HG02943 (cell line): ENCODE measurements around the gene PAM16.
"Not testable (repeated sequence)": the region's sequence is repeated elsewhere in the genome, so short reads cannot be mapped to it uniquely, and the experiment has no call there.

Experiments
- ATAC-seq: cut with Tn5 transposase; IDR thresholded peaks from one replicate; pipeline ENCODE4 v1.9.1; 2021; ENCODE audit warnings: mild to moderate bottlenecking, low read depth, moderate library complexity; ENCODE audit not compliant: unreplicated experiment

PAM16 gene

GRCh38 chr16:4354512-4355409 is 3.6 kb upstream of the PAM16 start:
- ATAC-seq = no peak

GRCh38 chr16:4353675-4354074 is 2.6 kb upstream of the PAM16 start:
- ATAC-seq = no peak

GRCh38 chr16:4352843-4353242 is 1.7 kb upstream of the PAM16 start:
- no peak for ATAC-seq

- no peak for ATAC-seq
These were observed 759 bp upstream of the PAM16 start for GRCh38 chr16:4351880-4352279.

- peak; percentile 20 for ATAC-seq
These were observed 745 bp downstream of the PAM16 start for GRCh38 chr16:4350365-4350786.

- ATAC-seq = no peak
These were observed 1.8 kb downstream of the PAM16 start for GRCh38 chr16:4349332-4349731.

- ATAC-seq = no peak
These were observed 3.2 kb downstream of the PAM16 start for GRCh38 chr16:4347765-4348509.

- ATAC-seq = no peak
These were observed 4.1 kb downstream of the PAM16 start for GRCh38 chr16:4347010-4347409.

- no peak for ATAC-seq
These were observed 5.0 kb downstream of the PAM16 start for GRCh38 chr16:4345836-4346781.

- ATAC-seq = no peak
These were observed 5.9 kb downstream of the PAM16 start for GRCh38 chr16:4344983-4345835.

- ATAC-seq = not testable (repeated sequence)
These were observed 6.7 kb downstream of the PAM16 start for GRCh38 chr16:4344300-4344982.

GRCh38 chr16:4342866-4343744 is 8.0 kb downstream of the PAM16 start:
- no peak for ATAC-seq

- no peak for ATAC-seq
These were observed 9.9 kb downstream of the PAM16 start for GRCh38 chr16:4341250-4341649.

GRCh38 chr16:4340443-4340842 is 10.7 kb downstream of the PAM16 start:
- ATAC-seq = no peak

- ATAC-seq = no peak
These were observed 11.2 kb downstream of the PAM16 start for GRCh38 chr16:4339909-4340308.

- ATAC-seq = no peak
These were observed 11.7 kb downstream of the PAM16 start for GRCh38 chr16:4339455-4339854.

GRCh38 chr16:4338712-4339299 is 12.3 kb downstream of the PAM16 start:
- ATAC-seq = no peak

- ATAC-seq = no peak
These were observed 13.0 kb downstream of the PAM16 start for GRCh38 chr16:4338125-4338582.
